IMR-90 (cell line): ENCODE measurements around the gene TSPAN14. TPM values are rescaled to one million over a fixed set of nuclear protein-coding genes. Genes with fewer than 3 reads are reported as not detected.

Source experiments
- ATAC-seq: fragments of 200-7000 bp; cut with Tn5 transposase; 2 replicates; pipeline ENCODE4 v1.9.1; 2020; ENCODE audit warnings: low read depth, mild to moderate bottlenecking, moderate library complexity
- BruUV-seq: library from RNA; stranded (reverse); fragments of 400-500 nt; replicated peaks from 2 replicates; lab custom pipeline; 2021; lab: Mats Ljungman, UMichigan
- CTCF ChIA-PET: fragments of 300-600 bp; formaldehyde crosslinking; extraction: SDS; loops from one replicate; lab custom pipeline; 2021; ENCODE audit warnings: antibody characterized with exemption; lab: Yijun Ruan, JAX
- POLR2A ChIA-PET: fragments of 300-600 bp; sonication (Branson Sonifier 250); formaldehyde crosslinking; loops from one replicate; lab custom pipeline; 2022; ENCODE audit warnings: antibody characterized with exemption; ENCODE audit not compliant: unreplicated experiment; lab: Charles Lee
- DNase-seq: peaks from one replicate; pipeline ENCODE4 v3.0.0; 2013
- H2AFZ ChIP-seq: replicated peaks from 2 replicates; pipeline ENCODE3; 2013; ENCODE audit warnings: low read length, mild to moderate bottlenecking; ENCODE audit not compliant: poor library complexity
- H2AK5ac ChIP-seq: 2 replicates; pipeline ENCODE4 v1.6.1; 2013; ENCODE audit warnings: low read depth, low read length, inconsistent platforms
- H2AK9ac ChIP-seq: replicated peaks from 2 replicates; pipeline ENCODE3; 2013; ENCODE audit warnings: mild to moderate bottlenecking, low read depth, low read length, moderate library complexity; ENCODE audit not compliant: poor library complexity
- H2BK120ac ChIP-seq: 2 replicates; pipeline ENCODE4 v1.6.1; 2013; ENCODE audit warnings: low read depth, low read length, inconsistent platforms
- H2BK15ac ChIP-seq: 3 replicates; pipeline ENCODE4 v1.6.1; 2013; ENCODE audit warnings: low read depth, low read length, inconsistent platforms
- H2BK20ac ChIP-seq: 2 replicates; pipeline ENCODE4 v1.6.1; 2013; ENCODE audit warnings: low read depth, mild to moderate bottlenecking, inconsistent platforms, low read length, moderate library complexity
- H2BK5ac ChIP-seq: 2 replicates; pipeline ENCODE4 v1.6.1; 2013; ENCODE audit warnings: mild to moderate bottlenecking, low read depth, low read length, inconsistent platforms; ENCODE audit not compliant: poor library complexity, severe bottlenecking
- H3K14ac ChIP-seq: replicated peaks from 2 replicates; pipeline ENCODE4 v1.6.1; 2013; ENCODE audit warnings: low read depth, low read length, inconsistent platforms
- H3K18ac ChIP-seq: 2 replicates; pipeline ENCODE4 v1.6.1; 2013; ENCODE audit warnings: low read depth, low read length, control low read depth
- H3K23ac ChIP-seq: 2 replicates; pipeline ENCODE4 v1.6.1; 2013; ENCODE audit warnings: low read depth, low read length, inconsistent platforms
- H3K27ac ChIP-seq: 2 replicates; pipeline ENCODE4 v1.5.1; 2013; ENCODE audit warnings: mild to moderate bottlenecking, control low read depth, low read length; ENCODE audit not compliant: insufficient read depth
- H3K27me3 ChIP-seq: 2 replicates; pipeline ENCODE4 v1.6.1; 2013; ENCODE audit warnings: low read length; ENCODE audit not compliant: control insufficient read depth, insufficient read depth
- H3K36me3 ChIP-seq: 2 replicates; pipeline ENCODE4 v1.6.1; 2013; ENCODE audit warnings: low read length, mixed read lengths; ENCODE audit not compliant: control insufficient read depth, insufficient read depth
- H3K4ac ChIP-seq: 2 replicates; pipeline ENCODE4 v1.6.1; 2013; ENCODE audit warnings: low read depth, low read length, inconsistent platforms
- H3K4me1 ChIP-seq: 2 replicates; pipeline ENCODE4 v1.6.1; 2013; ENCODE audit warnings: low read length, mixed read lengths; ENCODE audit not compliant: control insufficient read depth, insufficient read depth
- H3K4me2 ChIP-seq: 2 replicates; pipeline ENCODE4 v1.6.1; 2013; ENCODE audit warnings: low read depth, mild to moderate bottlenecking, control low read depth, low read length, moderate library complexity
- H3K4me3 ChIP-seq: 2 replicates; pipeline ENCODE4 v1.5.1; 2013; ENCODE audit warnings: low read depth, mild to moderate bottlenecking, control low read depth, low read length, moderate library complexity; ENCODE audit not compliant: insufficient read depth
- H3K56ac ChIP-seq: 2 replicates; pipeline ENCODE4 v1.6.1; 2013; ENCODE audit warnings: low read length, inconsistent platforms; ENCODE audit not compliant: insufficient read depth; ENCODE audit errors: extremely low read depth
- H3K79me1 ChIP-seq, 2 experiments: 2 replicates each; pipeline ENCODE4 v1.6.1; 2013; ENCODE audit warnings: low read length in 2 of 2, inconsistent platforms in 1 of 2, low read depth in 1 of 2
- H3K9ac ChIP-seq: 2 replicates; pipeline ENCODE4 v1.6.1; 2013; ENCODE audit warnings: low read depth, low read length, control low read depth
- H3K9me1 ChIP-seq: 2 replicates; pipeline ENCODE4 v1.6.1; 2013; ENCODE audit warnings: low read length, inconsistent platforms; ENCODE audit not compliant: insufficient read depth
- H3K9me3 ChIP-seq: 2 replicates; pipeline ENCODE4 v1.6.1; 2013; ENCODE audit warnings: low read length; ENCODE audit not compliant: control insufficient read depth, insufficient read depth
- H4K20me1 ChIP-seq: 2 replicates; pipeline ENCODE4 v1.6.1; 2013; ENCODE audit warnings: low read length, inconsistent platforms; ENCODE audit not compliant: insufficient read depth
- H4K5ac ChIP-seq: 2 replicates; pipeline ENCODE4 v1.6.1; 2013; ENCODE audit warnings: mild to moderate bottlenecking, low read depth, low read length, control low read depth
- H4K8ac ChIP-seq, 2 experiments: 2 replicates each; pipeline ENCODE4 v1.6.1; 2013; ENCODE audit warnings: low read depth in 2 of 2, low read length in 2 of 2, control low read depth in 1 of 2, inconsistent platforms in 1 of 2
- H4K91ac ChIP-seq: 2 replicates; pipeline ENCODE4 v1.6.1; 2013; ENCODE audit warnings: low read depth, low read length, inconsistent platforms; ENCODE audit not compliant: insufficient read depth
- BHLHE40 ChIP-seq: fragments of 150-350 bp; IDR thresholded peaks from 2 replicates; pipeline ENCODE4 v1.6.1; 2016; ENCODE audit warnings: mild to moderate bottlenecking, low read depth, low read length
- CEBPB ChIP-seq: IDR thresholded peaks from 2 replicates; pipeline ENCODE4 v1.6.1; 2012; ENCODE audit warnings: low read depth, low read length, improper control_type of control experiment
- CHD1 ChIP-seq: IDR thresholded peaks from 2 replicates; pipeline ENCODE4 v1.6.1; 2012; ENCODE audit warnings: low read depth, low read length, improper control_type of control experiment
- FOS ChIP-seq: fragments of 150-350 bp; IDR thresholded peaks from 2 replicates; pipeline ENCODE4 v1.6.1; 2016; ENCODE audit warnings: low read depth, low read length
- MAFK ChIP-seq: IDR thresholded peaks from 2 replicates; pipeline ENCODE4 v1.6.1; 2012; ENCODE audit warnings: low read depth, low read length, improper control_type of control experiment
- MXI1 ChIP-seq: IDR thresholded peaks from 2 replicates; pipeline ENCODE4 v1.6.1; 2012; ENCODE audit warnings: low read depth, mild to moderate bottlenecking, low read length, moderate library complexity, borderline replicate concordance
- NFE2L2 ChIP-seq: fragments of 150-350 bp; IDR thresholded peaks from 2 replicates; pipeline ENCODE4 v1.6.1; 2016; ENCODE audit warnings: low read depth, mild to moderate bottlenecking, low read length
- POLR2A ChIP-seq: IDR thresholded peaks from 2 replicates; pipeline ENCODE4 v1.6.1; 2012; ENCODE audit warnings: mild to moderate bottlenecking, low read depth, low read length
- RCOR1 ChIP-seq: IDR thresholded peaks from 2 replicates; pipeline ENCODE4 v1.6.1; 2012; ENCODE audit warnings: mild to moderate bottlenecking, low read length, improper control_type of control experiment; ENCODE audit not compliant: insufficient replicate concordance
- RFX5 ChIP-seq: IDR thresholded peaks from 2 replicates; pipeline ENCODE4 v1.8.0; 2012; ENCODE audit warnings: low read depth, mild to moderate bottlenecking, low read length, moderate library complexity
- SMC3 ChIP-seq: fragments of 150-350 bp; IDR thresholded peaks from 2 replicates; pipeline ENCODE4 v1.6.1; 2016; ENCODE audit warnings: low read depth, mild to moderate bottlenecking, antibody characterized with exemption, low read length, moderate library complexity
- WGBS, 2 experiments: methylation state at CpG; one replicate each; pipeline versions ENCODE4 v1.1.5 to v1.1.7; 2013; ENCODE audit warnings: missing lambda C conversion rate in 2 of 2; ENCODE audit not compliant: insufficient read length in 1 of 2; ENCODE audit errors: extremely low coverage in 2 of 2; 5-methylcytosine and 5-hydroxymethylcytosine counted together
- dilution Hi-C: fragments of 300-500 bp; cut with HindIII; formaldehyde crosslinking; loops from one replicate; pipeline ENCODE4 v1.14.3; 2018; ENCODE audit warnings: low sequenced_read_pairs; ENCODE audit not compliant: unreplicated experiment
- in situ Hi-C: fragments of 300-500 bp; cut with MboI; formaldehyde crosslinking; loops from 3 replicates; pipeline ENCODE4 v1.14.3; 2019; ENCODE audit warnings: low sequenced_read_pairs, inconsistent platforms, mixed read lengths
- intact Hi-C: fragments of 100-400 bp; cut with micrococcal nuclease; formaldehyde crosslinking; loops from 2 replicates; pipeline ENCODE4 v1.10.0; 2022
- polyA plus RNA-seq, 3 experiments: library from polyadenylated mRNA; depleted of rRNA; stranded (reverse); fragments of >200 nt; gene quantifications; 2 replicates each; pipeline ENCODE4 v1.2.3, GENCODE V29; 2012; ENCODE audit warnings: low replicate concordance in 1 of 3
- total RNA-seq: library from RNA; depleted of rRNA; stranded (reverse); fragments of >200 nt; gene quantifications from 2 replicates; pipeline ENCODE4 v1.2.3, GENCODE V29; 2012
- TF ChIP-seq, protein P1 (sequence below): fragments of 150-350 bp; IDR thresholded peaks from 2 replicates; pipeline ENCODE4 v1.6.1; 2016; ENCODE audit warnings: low read depth, mild to moderate bottlenecking, low read length, moderate library complexity, borderline replicate concordance

Gene TSPAN14
- total and polyA plus RNA-seq, 2 of the 4 experiments (the other 2 are of a cell fraction) = 18.5 to 43.0 TPM

DNA sequence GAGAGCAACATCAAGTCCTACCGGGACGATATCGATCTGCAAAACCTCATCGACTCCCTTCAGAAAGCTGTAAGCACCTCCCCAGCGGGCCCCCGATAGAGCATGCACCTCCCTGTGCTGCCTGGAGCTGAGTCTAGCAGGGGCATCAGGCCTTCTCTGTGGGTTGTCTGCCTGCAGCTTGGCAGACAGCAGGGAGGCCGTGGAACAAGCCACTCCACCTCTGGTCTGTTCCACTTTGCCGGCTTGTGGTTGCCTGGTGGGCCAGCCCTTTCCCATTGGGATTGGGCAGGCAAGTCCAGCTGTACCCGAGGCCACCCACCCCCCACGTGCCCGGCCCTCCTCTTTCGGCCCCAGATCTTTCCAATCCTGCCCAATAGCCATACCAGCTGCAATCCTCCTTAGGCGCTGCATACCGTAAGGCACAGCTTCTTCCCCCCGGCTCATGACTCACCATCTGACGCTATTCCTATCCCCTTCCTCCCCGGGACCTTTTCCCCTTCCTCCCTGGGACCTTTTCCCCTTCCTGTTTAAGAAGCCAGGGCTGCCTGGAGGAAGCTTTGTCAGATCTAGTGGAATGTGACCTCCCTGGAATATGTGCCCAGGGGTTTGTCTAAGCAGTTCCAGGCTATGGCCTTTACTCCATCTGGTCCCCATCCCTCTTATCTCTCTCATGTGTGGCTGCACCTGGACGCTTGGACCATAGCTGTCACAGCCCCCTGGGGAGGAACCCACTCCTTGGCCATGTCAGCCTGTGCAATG lies 55.5 kb downstream of the TSPAN14 start (continued):
- TF ChIP-seq NFE2L2 (no peak), CHD1 (no peak)

DNA sequence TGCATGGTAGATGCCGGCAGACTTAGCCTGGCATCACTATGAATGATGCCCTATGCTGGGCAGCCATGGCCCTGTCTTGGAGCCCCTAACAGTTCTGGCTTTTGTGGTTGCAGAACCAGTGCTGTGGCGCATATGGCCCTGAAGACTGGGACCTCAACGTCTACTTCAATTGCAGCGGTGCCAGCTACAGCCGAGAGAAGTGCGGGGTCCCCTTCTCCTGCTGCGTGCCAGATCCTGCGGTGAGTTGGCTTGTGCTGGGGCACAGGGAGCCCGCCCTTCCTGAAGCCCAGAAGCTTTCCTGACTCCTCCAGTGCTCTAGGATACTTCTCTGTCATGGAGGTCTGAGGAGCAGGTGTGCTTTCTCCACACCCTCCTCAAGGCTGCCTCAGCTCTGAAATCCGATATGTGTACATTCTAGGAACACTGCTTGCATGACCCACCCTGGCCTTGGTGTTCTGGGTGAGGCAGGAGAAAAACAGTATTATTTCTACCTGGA lies 58.0 kb downstream of the TSPAN14 start:
- no peak overlapping the region for H3K18ac ChIP-seq
- no peak overlapping the region for H3K4me2 ChIP-seq
- no peak overlapping the region for H2BK120ac ChIP-seq
- no peak overlapping the region for H3K27ac ChIP-seq
- no peak overlapping the region for H3K56ac ChIP-seq
- H2BK20ac ChIP-seq = no peak overlapping the region
- peaks cover 8% of the 10 kb centered on the region for H3K4me1 ChIP-seq
- DNase-seq = no peak
- in situ Hi-C loops (no loop called here), dilution Hi-C loops (no loop called here), intact Hi-C loops (no loop called here)
- ChIA-PET POLR2A (interaction anchor here (0.5 kb wide), 1 partner anchor 11 kb away, joined by 8 read pairs; no protein-coding TSS in a partner anchor), CTCF (no interaction called here)
- H3K4me3 ChIP-seq = no peak overlapping the region
- no peaks in the 10 kb centered on the region for H4K20me1 ChIP-seq
- H3K4ac ChIP-seq = no peak overlapping the region
- H2AK9ac ChIP-seq = no peak overlapping the region
- no peak overlapping the region for H3K14ac ChIP-seq
- H2BK15ac ChIP-seq = no peak overlapping the region
- no peak overlapping the region for H4K91ac ChIP-seq
- no peak overlapping the region for H2BK5ac ChIP-seq
- no peak overlapping the region for H3K9ac ChIP-seq
- peaks cover 15% of the 10 kb centered on the region for H3K9me1 ChIP-seq
- no peaks in the 10 kb centered on the region for H3K27me3 ChIP-seq
- no peak overlapping the region for H2AK5ac ChIP-seq
- no peak overlapping the region for H2AFZ ChIP-seq
- no TSS peak for BruUV-seq
- H4K8ac ChIP-seq = no peak overlapping the region
- peaks cover 7 to 28% of the 10 kb centered on the region in 2 experiments for H3K79me1 ChIP-seq
- H3K9me3 ChIP-seq = no peaks in the 10 kb centered on the region
- no peak overlapping the region for H3K23ac ChIP-seq
- TF ChIP-seq MAFK (no peak), RFX5 (no peak), SMC3 (no peak), CEBPB (no peak), FOS (no peak), POLR2A (no peak), NFE2L2 (no peak), CHD1 (no peak), MXI1 (no peak), RCOR1 (no peak), BHLHE40 (no peak)
- TF ChIP-seq, protein P1, sequence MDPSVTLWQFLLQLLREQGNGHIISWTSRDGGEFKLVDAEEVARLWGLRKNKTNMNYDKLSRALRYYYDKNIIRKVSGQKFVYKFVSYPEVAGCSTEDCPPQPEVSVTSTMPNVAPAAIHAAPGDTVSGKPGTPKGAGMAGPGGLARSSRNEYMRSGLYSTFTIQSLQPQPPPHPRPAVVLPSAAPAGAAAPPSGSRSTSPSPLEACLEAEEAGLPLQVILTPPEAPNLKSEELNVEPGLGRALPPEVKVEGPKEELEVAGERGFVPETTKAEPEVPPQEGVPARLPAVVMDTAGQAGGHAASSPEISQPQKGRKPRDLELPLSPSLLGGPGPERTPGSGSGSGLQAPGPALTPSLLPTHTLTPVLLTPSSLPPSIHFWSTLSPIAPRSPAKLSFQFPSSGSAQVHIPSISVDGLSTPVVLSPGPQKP = no peak
- 100% methylated on average over 3 of the region's 10 CpGs; no CpG with 5 or more reads in 1 of the 2 experiments for WGBS, 2 experiments
- ATAC-seq = no peak
- H4K5ac ChIP-seq = no peak overlapping the region
- H3K36me3 ChIP-seq = peaks cover 45% of the 10 kb centered on the region
